Thyroid gland (tissue), 4 donors: Measurements from ENCODE around the gene SLC50A1.

Source experiments
- CTCF ChIP-seq, 6 experiments: fragments of 200-600 bp in 3 of 6; fragments of 450-650 bp in 3 of 6; sonication (generic) in 3 of 6; IDR thresholded peaks; one replicate each; pipeline ENCODE4 v1.5.1; 2016 to 2019; ENCODE audit warnings: antibody characterized with exemption in 6 of 6, mild to moderate bottlenecking in 2 of 6, inconsistent platforms in 1 of 6, moderate library complexity in 1 of 6
- POLR2A ChIP-seq, 2 donors: fragments of 450-650 bp; IDR thresholded peaks; one replicate each; pipeline ENCODE4 v1.6.1; 2017; ENCODE audit warnings: antibody characterized with exemption in 2 of 2, mild to moderate bottlenecking in 2 of 2, moderate library complexity in 1 of 2

GRCh38 chr1:155107309-155108264, 28.1 kb upstream of the SLC50A1 start:
- no peak for TF ChIP-seq POLR2A (IDR thresholded peaks at IDR 0.05)
- no peak for TF ChIP-seq CTCF (IDR thresholded peaks at IDR 0.05)
